Measurements from ENCODE around the gene B3GNT7.
A peak's percentile ranks its signal among the peaks of the same experiment; 100 is the strongest.
"Not testable (repeated sequence)": the region's sequence is repeated elsewhere in the genome, so short reads cannot be mapped to it uniquely, and the experiment has no call there.

The B3GNT7 gene

GRCh38 chr2:231387904-231388724 lies 7.4 kb upstream of the B3GNT7 start:
- DNase-seq, result no peak

GRCh38 chr2:231388725-231389346 lies 6.7 kb upstream of the B3GNT7 start:
- no peak for DNase-seq

DNA sequence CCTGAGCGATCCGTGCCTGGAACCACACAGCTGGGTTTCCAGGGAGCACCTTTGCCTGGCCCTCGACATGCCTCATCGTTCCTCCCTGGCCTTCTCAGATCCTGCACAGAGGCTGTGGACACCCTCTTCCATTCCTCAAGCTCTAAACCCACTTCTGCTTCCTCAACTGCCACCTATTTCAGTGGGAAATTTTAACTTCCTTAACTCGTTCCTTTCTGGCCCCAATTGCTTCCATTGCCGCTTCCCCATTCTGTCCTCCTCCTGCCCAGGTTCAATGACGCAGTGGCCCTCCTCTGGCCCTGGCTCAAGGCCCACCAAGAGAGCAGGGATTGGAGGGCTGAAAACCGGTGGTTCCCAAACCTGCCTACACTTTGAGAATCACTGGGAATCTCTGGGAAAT lies 4.8 kb upstream of the B3GNT7 start:
- DNase-seq, result no peak

DNA sequence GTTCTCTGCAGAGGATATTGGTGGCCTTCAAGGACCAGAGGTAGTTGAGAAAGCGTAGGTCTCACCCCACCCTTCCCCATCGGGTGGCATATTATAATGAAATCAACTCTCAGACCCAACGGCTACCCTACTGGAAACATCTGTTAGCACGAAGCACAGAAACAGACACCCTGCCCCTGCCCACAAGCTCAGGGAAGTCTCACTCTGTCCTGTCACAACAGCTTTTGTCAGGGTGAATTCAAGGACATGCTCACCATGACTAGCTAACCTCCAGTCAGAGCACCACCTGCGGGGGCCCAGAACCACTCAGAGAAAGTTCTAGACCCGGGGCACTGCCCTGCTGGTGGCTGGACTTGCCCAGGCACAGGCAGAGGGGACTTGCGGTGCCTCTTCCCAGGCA lies 3.5 kb upstream of the B3GNT7 start:
- no peak for DNase-seq

GRCh38 chr2:231392431-231393148 lies 2.9 kb upstream of the B3GNT7 start:
- DNase-seq, result no peak

- DNase-seq, result no peak
These were observed 2.1 kb upstream of the B3GNT7 start for GRCh38 chr2:231393149-231394131.

DNA sequence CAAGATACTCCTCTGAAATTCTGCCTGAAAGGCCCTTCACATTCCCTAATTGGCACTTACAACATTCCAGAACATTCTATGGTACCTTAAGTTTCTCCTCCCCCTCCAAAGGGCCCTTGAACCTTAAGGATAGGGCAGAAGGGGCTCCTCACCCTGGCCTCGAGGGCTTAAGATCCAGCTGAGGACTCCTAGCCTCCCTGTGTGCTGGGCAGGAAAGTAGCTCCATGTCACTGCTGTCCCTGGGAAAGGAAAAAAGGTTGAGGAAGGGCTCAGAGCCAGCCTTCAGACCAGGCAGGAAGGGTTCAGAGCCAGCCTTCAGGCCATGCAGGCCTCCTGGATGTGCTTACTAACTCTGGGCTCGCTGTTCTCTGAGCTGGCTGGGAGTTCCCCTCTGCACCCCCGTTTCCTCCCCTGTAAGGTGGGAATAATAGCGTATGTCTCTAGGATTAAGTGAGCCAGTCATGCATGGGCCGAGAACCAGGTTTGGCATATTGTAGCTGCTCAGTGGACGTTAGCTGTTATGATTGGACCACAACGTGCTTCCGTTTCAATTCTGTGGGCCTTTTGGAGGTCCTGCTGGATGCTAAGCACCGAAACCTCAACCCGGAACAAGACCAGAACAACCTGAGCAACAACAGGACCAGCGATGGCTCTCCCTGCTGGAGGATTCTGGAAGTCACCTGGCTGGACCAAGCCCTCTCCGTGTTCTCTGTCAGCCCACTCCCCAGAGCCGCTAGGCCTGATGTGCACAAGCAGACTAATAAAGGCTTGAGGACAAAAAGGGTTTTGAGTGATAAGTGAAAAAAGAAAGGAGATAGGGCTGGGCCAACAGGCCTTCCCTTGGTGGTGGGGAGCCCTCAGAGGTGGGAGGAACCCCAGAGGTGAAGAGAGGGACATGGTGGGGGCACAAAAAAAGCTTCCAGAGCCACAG lies 1.0 kb upstream of the B3GNT7 start:
- no peak for DNase-seq

DNA sequence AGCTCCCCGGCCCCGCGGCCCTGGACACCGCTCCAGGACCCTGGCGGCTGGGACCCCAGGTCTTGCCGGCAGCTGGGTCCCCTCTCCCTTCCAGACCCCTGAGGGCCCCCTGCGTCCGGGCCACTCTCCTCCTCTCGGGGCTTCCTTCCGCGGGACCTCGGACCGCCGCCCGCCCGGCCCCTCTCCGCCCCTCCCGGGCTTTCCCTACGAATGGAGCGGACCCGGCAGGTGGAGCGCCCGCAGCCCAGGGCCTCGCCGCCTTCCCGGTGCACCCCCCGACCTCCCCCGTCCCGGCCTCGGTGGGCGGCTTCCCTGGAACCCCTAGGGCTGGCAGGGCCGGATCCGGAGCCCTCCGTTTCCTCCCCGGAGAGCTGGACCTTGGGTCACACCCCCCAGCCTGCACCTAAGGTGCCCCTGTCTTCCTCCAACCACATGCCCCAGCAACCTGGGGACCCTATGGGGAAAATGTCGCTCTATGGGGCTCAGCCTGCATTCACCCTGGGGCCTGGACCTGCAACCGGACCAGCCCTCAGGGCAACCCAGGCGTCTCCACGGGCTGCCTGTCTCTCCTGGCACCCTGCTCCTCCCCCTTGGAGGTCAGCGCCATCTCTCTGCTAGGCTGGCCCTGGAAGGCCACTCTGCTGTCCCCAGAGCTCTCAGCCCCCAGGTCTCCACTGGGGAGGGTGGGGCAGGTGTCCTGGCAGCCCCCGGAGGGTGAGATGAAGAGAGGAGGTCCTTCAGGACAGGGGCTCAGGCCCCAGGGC lies 730 bp downstream of the B3GNT7 start:
- no peak for DNase-seq

- no peak for DNase-seq
These were observed 1.8 kb downstream of the B3GNT7 start for GRCh38 chr2:231397011-231397927.

- no peak for DNase-seq
These were observed 2.4 kb downstream of the B3GNT7 start for GRCh38 chr2:231397928-231398294.

- no peak for DNase-seq
These were observed 3.1 kb downstream of the B3GNT7 start for GRCh38 chr2:231398585-231398984.

- no peak for DNase-seq
These were observed 3.7 kb downstream of the B3GNT7 start for GRCh38 chr2:231399046-231399852.

GRCh38 chr2:231399853-231400680 lies 4.6 kb downstream of the B3GNT7 start:
- no peak for DNase-seq

GRCh38 chr2:231400681-231401080 lies 5.2 kb downstream of the B3GNT7 start:
- not testable (repeated sequence) for DNase-seq

GRCh38 chr2:231401101-231401500 lies 5.6 kb downstream of the B3GNT7 start:
- DNase-seq, result not testable (repeated sequence)

GRCh38 chr2:231403421-231404182 lies 8.1 kb downstream of the B3GNT7 start:
- peak; percentile 33 for DNase-seq

DNA sequence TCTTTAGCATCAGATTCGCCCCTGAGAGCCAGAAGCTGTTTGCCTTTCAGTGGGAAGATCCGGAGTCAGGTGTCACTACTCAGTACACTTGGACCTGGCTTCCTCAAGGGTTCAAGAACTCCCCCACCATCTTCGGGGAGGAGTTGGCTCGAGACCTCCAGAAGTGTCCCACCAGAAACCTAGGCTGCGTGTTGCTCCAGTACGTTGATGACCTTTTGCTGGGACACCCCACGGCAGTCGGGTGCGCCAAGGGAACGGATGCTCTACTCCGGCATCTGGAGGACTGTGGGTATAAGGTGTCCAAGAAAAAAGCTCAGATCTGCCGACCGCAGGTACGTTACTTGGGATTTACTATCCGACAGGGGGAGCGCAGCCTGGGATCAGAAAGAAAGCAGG lies 8.7 kb downstream of the B3GNT7 start:
- DNase-seq, result not testable (repeated sequence)
